K562 (cell line): ENCODE data around the gene ELOVL1. TPM values are rescaled to one million over a fixed set of nuclear protein-coding genes. Genes with fewer than 3 reads are reported as not detected.

Source experiments
- BHLHE40 ChIP-seq: IDR thresholded peaks from 2 replicates; pipeline ENCODE4 v1.6.1; 2011; ENCODE audit warnings: low read length, improper control_type of control experiment
- CEBPG ChIP-seq, 3 experiments: fragments of 200-800 bp in 1 of 3; sonication (Bioruptor generic) in 1 of 3; sonication (generic) in 1 of 3; formaldehyde crosslinking in 1 of 3; IDR thresholded peaks in 2 of 3; conservative IDR thresholded peaks in 1 of 3; 2 replicates each; pipeline versions ENCODE4 v1.6.1 to v1.8.0; 2016 to 2022; ENCODE audit warnings: missing compliant biosample characterization in 2 of 3, missing genetic modification characterization in 2 of 3, mild to moderate bottlenecking in 1 of 3, missing genetic modification reagents in 1 of 3
- HDAC8 ChIP-seq: fragments of 450-650 bp; IDR thresholded peaks from 2 replicates; pipeline ENCODE4 v1.6.1; 2016; ENCODE audit warnings: mild to moderate bottlenecking, missing genetic modification characterization, moderate library complexity, missing compliant biosample characterization
- HNRNPH1 ChIP-seq: fragments of 200-400 bp; formaldehyde crosslinking; optimal IDR thresholded peaks from 2 replicates; pipeline ENCODE3; 2017; ENCODE audit warnings: low read depth, mild to moderate bottlenecking, low read length, moderate library complexity
- NCOA2 ChIP-seq, 2 experiments: fragments of 450-650 bp; IDR thresholded peaks; 2 replicates each; pipeline ENCODE4 v1.6.1; 2018; ENCODE audit warnings: mild to moderate bottlenecking in 2 of 2, moderate library complexity in 1 of 2; ENCODE audit not compliant: partially characterized antibody in 2 of 2
- NR4A1 ChIP-seq, 2 experiments: fragments of 250-450 bp in 1 of 2; fragments of 450-650 bp in 1 of 2; sonication (Bioruptor Pico) in 1 of 2; IDR thresholded peaks; 2 replicates each; pipeline versions ENCODE4 v1.4.0 to v1.6.1; 2016 to 2020; ENCODE audit warnings: mild to moderate bottlenecking in 2 of 2, missing compliant biosample characterization in 1 of 2, missing genetic modification characterization in 1 of 2, moderate library complexity in 1 of 2
- PHB ChIP-seq: fragments of 250-450 bp; sonication (Bioruptor Pico); IDR thresholded peaks from 2 replicates; pipeline ENCODE4 v1.5.0; 2021
- POLR3A ChIP-seq: IDR thresholded peaks from 2 replicates; pipeline ENCODE4 v1.6.1; 2011; ENCODE audit warnings: borderline replicate concordance, mild to moderate bottlenecking, moderate library complexity; ENCODE audit not compliant: insufficient read length, insufficient read depth; ENCODE audit errors: extremely low read depth
- SAFB2 ChIP-seq: fragments of 200-400 bp; formaldehyde crosslinking; IDR thresholded peaks from 2 replicates; pipeline ENCODE4 v1.6.1; 2018; ENCODE audit warnings: borderline replicate concordance, low read length, low read depth, moderate library complexity; ENCODE audit not compliant: severe bottlenecking
- TBP ChIP-seq: optimal IDR thresholded peaks from 2 replicates; pipeline ENCODE3; 2011; ENCODE audit warnings: low read depth, low read length, improper control_type of control experiment
- THAP7 ChIP-seq: fragments of 250-450 bp; sonication (Bioruptor Pico); IDR thresholded peaks from 2 replicates; pipeline ENCODE4 v1.5.0; 2021
- THRB ChIP-seq: fragments of 450-650 bp; formaldehyde crosslinking; conservative IDR thresholded peaks from 2 replicates; pipeline ENCODE4 v1.4.0; 2022; ENCODE audit warnings: mild to moderate bottlenecking, missing genetic modification characterization
- USF1 ChIP-seq: sonication (generic); formaldehyde crosslinking; IDR thresholded peaks from 2 replicates; pipeline ENCODE4 v1.9.0; 2022; ENCODE audit warnings: mild to moderate bottlenecking, missing genetic modification reagents
- ZKSCAN1 ChIP-seq: fragments of 150-350 bp; IDR thresholded peaks from 2 replicates; pipeline ENCODE4 v1.6.1; 2016; ENCODE audit warnings: low read depth, low read length
- ZNF274 ChIP-seq: IDR thresholded peaks from 2 replicates; pipeline ENCODE4 v1.6.1; 2011; ENCODE audit warnings: low read depth, mild to moderate bottlenecking, low read length, moderate library complexity, borderline replicate concordance
- ZNF408 ChIP-seq: fragments of 250-450 bp; sonication (Bioruptor Pico); IDR thresholded peaks from 2 replicates; pipeline ENCODE4 v1.4.0; 2020; ENCODE audit warnings: low read depth, mild to moderate bottlenecking, moderate library complexity
- ZNF75A ChIP-seq: fragments of 450-650 bp; formaldehyde crosslinking; IDR thresholded peaks from 2 replicates; pipeline ENCODE4 v1.4.0; 2020; ENCODE audit warnings: mild to moderate bottlenecking
- polyA plus RNA-seq, 8 experiments: library from polyadenylated mRNA; depleted of rRNA in 4 of 8; stranded (reverse) in 5 of 8; unstranded in 3 of 8; fragments of >200 nt; fragmentation: Nextera tagmentation in 2 of 8; fragmentation: Illumina TruSeq in 1 of 8; extraction: Ambion mirVana in 2 of 8; extraction: Trizol in 1 of 8; gene quantifications; 2 replicates each; pipeline versions ENCODE4 v1.2.1 to v1.2.3, GENCODE V29; 2011 to 2014; ENCODE audit warnings: inconsistent platforms in 1 of 8, missing spikeins in 1 of 8
- total RNA-seq, 7 experiments: library from RNA; depleted of rRNA in 6 of 7; stranded (reverse); fragments of >200 nt in 6 of 7; fragmentation: Illumina TruSeq in 2 of 7; extraction: Trizol in 2 of 7; gene quantifications; 2 replicates each; pipeline versions ENCODE4 v1.2.1 to v1.2.3, GENCODE V29; 2011 to 2021; ENCODE audit warnings: low replicate concordance in 1 of 7
- TF ChIP-seq, protein P1 (sequence below): fragments of 250-450 bp; sonication (Bioruptor Pico); IDR thresholded peaks from 2 replicates; pipeline ENCODE4 v1.4.0; 2020

Gene ELOVL1
- total and polyA plus RNA-seq, 9 of the 15 experiments (the other 6 are each of a cell fraction or from before 2014, with no cell fraction given), result 51.0 to 157 (median 70.3) TPM

GRCh38 chr1:43402089-43402865 lies 34.5 kb upstream of the ELOVL1 start (continued):
- no peak for TF ChIP-seq THAP7 (CRISPR knock-in tag)
- TF ChIP-seq, protein P1, sequence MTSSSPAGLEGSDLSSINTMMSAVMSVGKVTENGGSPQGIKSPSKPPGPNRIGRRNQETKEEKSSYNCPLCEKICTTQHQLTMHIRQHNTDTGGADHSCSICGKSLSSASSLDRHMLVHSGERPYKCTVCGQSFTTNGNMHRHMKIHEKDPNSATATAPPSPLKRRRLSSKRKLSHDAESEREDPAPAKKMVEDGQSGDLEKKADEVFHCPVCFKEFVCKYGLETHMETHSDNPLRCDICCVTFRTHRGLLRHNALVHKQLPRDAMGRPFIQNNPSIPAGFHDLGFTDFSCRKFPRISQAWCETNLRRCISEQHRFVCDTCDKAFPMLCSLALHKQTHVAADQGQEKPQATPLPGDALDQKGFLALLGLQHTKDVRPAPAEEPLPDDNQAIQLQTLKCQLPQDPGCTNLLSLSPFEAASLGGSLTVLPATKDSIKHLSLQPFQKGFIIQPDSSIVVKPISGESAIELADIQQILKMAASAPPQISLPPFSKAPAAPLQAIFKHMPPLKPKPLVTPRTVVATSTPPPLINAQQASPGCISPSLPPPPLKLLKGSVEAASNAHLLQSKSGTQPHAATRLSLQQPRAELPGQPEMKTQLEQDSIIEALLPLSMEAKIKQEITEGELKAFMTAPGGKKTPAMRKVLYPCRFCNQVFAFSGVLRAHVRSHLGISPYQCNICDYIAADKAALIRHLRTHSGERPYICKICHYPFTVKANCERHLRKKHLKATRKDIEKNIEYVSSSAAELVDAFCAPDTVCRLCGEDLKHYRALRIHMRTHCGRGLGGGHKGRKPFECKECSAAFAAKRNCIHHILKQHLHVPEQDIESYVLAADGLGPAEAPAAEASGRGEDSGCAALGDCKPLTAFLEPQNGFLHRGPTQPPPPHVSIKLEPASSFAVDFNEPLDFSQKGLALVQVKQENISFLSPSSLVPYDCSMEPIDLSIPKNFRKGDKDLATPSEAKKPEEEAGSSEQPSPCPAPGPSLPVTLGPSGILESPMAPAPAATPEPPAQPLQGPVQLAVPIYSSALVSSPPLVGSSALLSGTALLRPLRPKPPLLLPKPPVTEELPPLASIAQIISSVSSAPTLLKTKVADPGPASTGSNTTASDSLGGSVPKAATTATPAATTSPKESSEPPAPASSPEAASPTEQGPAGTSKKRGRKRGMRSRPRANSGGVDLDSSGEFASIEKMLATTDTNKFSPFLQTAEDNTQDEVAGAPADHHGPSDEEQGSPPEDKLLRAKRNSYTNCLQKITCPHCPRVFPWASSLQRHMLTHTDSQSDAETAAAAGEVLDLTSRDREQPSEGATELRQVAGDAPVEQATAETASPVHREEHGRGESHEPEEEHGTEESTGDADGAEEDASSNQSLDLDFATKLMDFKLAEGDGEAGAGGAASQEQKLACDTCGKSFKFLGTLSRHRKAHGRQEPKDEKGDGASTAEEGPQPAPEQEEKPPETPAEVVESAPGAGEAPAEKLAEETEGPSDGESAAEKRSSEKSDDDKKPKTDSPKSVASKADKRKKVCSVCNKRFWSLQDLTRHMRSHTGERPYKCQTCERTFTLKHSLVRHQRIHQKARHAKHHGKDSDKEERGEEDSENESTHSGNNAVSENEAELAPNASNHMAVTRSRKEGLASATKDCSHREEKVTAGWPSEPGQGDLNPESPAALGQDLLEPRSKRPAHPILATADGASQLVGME (CRISPR knock-in tag), result no peak
- TF ChIP-seq THRB (CRISPR knock-in tag), result no peak
- no peak for TF ChIP-seq CEBPG (CRISPR knock-in tag; IDR thresholded peaks at IDR 0.05)
- no peak for TF ChIP-seq CEBPG (tag; conservative IDR thresholded peaks at IDR 0.05 in 1 of 2, IDR thresholded peaks at IDR 0.05 in 1 of 2)
- no peak for TF ChIP-seq HDAC8 (tag)
- TF ChIP-seq TBP, result no peak
- no peak for TF ChIP-seq ZNF274
- TF ChIP-seq NCOA2 (IDR thresholded peaks at IDR 0.05; ENCODE audit: partially characterized antibody in 2 of 2), result no peak
- TF ChIP-seq HNRNPH1, result no peak
- no peak for TF ChIP-seq POLR3A
- no peak for TF ChIP-seq NR4A1 (CRISPR knock-in tag; IDR thresholded peaks at IDR 0.05)
- 0 out of 2 replicates have a peak, but pooled peaks have one; percentile 32 for TF ChIP-seq NR4A1 (tag; IDR thresholded peaks at IDR 0.05)
- TF ChIP-seq PHB, result no peak
- no peak for TF ChIP-seq ZNF75A (CRISPR knock-in tag)
- no peak for TF ChIP-seq ZNF408 (CRISPR knock-in tag)
- TF ChIP-seq ZKSCAN1, result no peak
- TF ChIP-seq SAFB2, result no peak
- TF ChIP-seq BHLHE40, result no peak
- TF ChIP-seq USF1 (CRISPR knock-in tag), result no peak
